GM21723 (cell line): ENCODE measurements around the gene ZMYND8.

Experiments used
- ATAC-seq: cut with Tn5 transposase; IDR thresholded peaks from one replicate; pipeline ENCODE4 v1.9.1; 2021; ENCODE audit warnings: mild to moderate bottlenecking, moderate library complexity; ENCODE audit not compliant: unreplicated experiment

The ZMYND8 gene

GRCh38 chr20:47335251-47336128 is 21.0 kb downstream of the ZMYND8 start:
- no peak for ATAC-seq

GRCh38 chr20:47334022-47334551 is 22.4 kb downstream of the ZMYND8 start:
- no peak for ATAC-seq

DNA sequence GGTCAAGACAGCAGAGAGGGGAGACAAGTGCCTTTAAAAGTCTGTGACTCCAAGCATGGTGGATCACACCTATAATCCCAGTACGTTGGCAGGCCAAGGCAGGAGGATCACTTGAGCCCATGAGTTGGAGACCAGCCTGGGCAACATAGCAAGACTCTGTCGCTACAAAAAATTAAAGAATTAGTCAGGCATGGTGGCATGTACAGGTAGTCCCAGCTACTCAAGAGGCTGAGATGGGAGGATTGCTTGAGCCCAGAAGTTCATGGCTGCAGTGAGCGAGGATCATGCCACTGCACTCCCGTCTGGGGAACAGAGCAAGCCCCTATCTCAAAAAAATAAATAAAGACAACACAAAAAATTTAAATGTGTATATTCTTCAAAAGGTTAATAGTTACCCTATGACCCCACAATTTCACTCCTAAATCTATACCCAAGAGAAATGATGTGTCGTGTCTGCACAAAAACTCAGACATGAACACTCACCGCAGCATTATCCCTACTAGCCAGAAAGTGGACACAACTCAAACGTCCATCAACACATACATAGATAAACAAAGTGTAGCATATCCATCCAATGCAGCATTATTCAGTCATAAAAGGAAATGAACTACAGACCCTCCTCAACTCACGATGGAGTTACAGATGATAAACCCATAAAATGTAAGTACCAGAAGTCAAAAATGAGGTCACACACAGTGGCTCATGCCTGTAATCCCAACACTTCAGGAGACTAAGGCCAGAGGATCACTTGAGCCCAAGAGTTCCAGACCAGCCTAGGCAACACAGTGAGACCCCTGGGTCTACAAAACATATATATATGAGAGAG is 23.9 kb downstream of the ZMYND8 start:
- ATAC-seq = no peak

DNA sequence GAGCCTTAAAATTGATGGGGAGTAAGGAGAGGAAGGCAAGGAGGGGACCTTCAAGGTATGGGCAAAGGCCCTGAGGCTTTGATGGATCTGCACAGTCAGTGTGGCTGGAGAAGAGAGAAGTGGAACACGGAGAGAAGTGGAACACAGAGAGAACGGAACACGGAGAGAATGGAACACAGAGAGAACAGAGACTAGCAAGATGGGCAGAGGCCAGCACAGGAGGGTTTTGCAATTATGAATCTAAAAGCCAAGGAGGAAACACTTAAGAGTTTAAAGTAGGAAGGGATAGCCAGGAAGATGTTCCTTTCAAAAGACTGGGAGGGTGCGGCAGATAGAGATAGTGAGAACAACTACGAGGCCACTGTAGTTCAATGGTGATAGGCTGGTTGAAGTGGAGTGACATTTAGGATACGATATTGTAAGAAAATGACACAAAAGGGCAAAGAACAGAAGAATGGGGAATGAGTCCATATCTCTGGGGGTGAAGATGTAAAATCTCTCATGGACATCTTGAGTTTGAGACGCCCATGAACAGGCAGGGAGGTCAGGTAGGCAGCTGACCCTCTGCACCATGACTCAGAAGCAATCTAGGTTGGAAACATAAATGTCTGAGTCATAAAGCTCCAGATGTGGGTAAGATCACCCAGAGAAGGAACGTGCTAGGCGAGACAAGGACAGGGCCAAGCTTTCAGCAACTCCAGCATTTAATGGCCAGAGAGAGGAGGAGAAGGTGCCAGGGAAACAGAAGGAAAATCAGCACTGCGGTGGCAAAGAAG is 25.4 kb downstream of the ZMYND8 start:
- no peak for ATAC-seq

DNA sequence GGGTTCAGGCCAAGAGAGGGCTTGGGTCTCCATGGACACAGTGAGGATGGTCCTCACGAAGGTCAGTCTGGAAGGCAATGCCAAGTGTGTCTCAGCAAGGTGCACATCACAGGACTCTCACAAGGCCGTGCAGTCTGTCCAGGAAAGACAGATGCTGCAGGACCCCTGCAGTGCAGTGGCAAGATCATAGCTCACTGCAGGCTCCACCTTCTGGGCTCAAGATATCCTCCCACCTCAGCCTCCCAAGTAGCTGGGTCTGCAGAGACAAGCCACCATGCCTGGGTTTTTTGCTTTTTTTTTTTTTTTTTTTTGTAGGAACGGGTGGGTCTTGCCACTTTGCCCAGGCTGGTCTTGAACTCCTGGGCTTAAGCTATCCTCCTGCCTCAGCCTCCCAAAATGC is 26.4 kb downstream of the ZMYND8 start:
- no peak for ATAC-seq

DNA sequence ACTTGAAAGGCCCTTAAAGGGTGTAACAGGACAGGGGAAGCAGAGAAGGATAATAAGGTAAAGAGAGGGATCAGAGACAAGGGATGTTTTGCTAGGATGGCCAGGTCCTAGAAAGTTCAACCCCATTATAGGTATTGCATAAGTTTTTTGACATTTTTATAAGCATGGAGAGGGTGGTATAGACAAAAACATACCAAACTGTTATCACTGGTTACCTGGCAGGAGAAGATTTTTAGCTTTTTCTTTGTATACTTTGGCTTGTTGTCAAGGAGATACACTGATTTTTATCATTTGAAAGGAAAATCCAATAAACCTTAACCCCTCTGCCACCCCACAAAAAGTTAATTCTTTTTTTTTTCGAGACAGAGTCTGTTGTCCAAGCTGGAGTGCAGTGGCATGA is 28.4 kb downstream of the ZMYND8 start:
- ATAC-seq = no peak

- ATAC-seq = no peak
Observed at GRCh38 chr20:47327711-47328110, 28.8 kb downstream of the ZMYND8 start.

DNA sequence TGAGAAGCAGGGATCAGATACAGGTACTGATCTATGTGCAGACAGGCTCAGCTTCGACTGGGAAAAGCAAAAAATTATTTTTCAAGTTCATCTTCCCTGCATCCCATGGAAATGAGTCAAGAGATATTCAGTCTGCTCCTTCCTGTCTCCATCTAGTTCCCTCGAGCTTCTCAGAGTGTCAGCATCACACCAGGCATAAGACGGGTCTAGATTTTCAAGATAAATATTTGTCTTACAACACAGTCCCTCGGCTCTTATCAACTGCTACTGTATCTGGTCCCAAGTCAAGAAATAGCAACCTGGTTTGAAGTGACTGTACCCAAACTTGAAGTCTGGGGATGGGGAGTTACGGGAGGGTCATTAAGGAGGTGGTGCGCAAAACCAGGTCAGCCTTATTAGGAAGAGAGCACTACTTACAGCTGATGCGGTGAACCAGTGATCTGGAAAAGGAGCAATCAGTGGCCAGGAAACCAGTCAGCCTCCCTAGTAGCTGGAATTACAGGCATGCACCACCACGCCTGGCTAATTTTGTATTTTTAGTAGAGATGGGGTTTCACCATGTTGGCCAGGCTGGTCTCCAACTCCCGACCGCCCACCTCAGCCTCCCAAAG is 29.7 kb downstream of the ZMYND8 start:
- no peak for ATAC-seq

DNA sequence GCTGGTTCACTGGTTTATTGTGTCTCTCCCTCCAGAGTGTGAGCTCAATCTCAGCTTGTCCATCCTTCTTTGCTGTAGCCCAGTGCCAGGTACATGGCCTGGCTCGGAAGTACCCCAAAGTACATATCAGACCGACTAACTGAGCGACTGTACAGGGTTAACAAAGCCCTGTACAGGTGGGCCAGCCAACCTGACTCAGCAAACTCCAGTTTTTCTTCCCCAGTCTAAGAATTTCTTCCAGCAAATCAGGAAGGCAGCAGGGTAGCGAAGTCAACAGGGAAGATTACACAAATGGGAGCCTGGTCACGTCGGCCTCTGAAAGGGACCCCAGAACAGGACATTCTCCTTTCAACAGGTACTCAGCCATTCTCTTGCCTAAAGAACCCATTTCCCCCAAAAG is 31.3 kb downstream of the ZMYND8 start:
- ATAC-seq = no peak

- no peak for ATAC-seq
Observed at GRCh38 chr20:47320990-47321805, 35.3 kb downstream of the ZMYND8 start.

- ATAC-seq = no peak
Observed at GRCh38 chr20:47319517-47320252, 36.8 kb downstream of the ZMYND8 start.

DNA sequence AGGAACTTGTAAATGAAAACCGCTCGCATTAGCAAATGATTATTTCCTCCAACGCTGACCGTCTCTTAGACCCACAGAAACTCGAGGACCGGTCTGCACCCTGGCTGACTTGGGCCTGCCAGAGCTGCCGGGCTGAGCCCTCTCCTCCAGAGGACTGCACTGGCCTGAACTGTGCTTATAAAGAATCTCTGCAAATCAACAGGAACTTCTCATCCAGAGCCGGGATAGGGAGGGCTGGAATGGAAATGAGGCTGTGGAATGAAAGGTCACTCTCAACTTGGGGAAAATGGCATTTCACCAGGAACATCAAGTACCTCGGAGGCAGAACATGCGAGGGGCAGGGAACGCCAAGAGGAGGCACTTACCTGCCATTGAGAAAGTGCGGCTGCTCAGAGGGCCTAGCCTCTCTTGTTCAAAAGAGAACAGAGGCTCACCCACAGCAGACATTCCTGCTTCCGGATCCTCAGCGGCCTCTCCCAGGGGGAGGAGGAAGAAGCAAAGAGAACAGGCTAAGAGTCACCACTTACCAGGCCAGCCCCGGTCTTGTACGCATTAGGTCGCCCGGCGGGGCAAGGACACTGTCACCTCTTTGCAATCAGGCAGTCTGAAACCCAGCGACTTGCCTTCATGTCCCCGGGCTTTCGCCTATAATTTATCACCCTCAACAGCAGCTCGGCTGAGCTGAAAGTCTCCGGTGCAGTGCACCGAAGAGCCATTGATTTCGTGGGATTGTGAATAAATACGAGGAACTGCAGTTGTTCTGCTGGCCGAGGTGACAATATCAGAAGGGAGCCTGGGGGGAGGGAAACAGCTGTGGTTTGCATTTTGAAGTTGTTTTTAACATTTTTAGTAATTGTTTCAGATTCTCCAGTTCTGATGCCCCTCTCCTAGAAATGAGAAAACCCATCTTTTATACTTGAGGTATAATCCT is 37.6 kb downstream of the ZMYND8 start:
- ATAC-seq = no peak

DNA sequence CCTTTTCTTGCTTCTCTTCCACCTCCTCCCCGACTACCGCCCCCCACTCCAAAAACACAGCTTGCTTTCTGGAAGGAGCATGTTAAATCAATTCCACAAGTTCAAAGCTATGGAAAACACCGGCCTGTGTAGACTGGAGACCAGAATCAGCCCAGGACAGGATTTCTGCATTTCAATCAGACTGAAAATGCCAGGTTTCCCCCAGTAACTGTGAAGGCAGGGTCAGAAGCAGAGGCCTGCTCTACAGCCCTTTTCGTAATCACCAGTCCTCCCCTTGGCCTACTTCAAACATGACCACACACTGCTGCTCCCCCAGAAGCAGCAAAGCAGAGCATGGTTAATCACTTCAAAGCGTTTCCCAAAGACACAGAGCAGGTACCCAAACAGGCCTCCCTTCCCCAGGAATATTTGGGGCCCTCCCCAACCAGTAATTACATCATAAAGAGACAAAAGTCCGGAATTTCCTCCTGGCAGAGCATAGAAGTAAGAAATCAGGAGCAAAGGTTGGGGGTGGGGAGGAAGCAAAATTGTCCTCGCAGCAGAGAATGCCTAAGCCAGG is 38.4 kb downstream of the ZMYND8 start:
- no peak for ATAC-seq

DNA sequence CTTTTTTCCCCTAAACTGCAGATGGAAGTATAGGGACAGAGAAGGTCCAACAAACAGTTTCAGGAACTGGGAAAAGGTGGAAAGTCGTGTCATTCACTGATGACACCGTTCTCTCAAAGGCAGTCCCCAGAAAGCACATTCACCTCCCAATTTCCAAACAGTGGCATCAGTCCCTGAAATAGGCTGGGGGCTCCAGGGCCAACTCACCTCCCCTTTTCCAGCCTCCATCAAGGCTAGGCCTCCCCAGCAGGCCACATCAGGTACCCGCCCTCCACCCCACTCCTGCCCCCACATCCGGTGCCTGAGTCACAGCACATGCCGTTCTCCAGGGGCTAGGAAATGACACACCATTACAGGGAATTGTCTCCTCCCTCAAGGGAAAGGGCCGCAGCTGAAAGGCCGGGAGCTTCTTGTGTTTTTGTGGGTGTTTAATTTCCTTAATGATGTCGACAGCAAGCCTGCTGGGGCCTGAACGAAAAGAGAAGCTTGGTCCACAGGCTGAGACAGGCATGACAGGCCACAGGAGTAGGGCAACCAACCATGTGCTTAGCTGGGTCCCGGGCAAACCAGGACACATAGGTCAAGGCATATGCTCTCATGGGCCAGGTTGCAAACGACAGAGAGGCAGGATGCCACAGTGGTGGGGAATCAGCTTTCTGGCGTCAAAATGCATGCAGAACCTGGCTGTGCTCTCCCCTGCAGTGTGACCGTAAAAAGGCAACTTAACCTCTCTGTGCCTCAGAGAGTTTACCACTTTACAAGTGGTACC is 39.2 kb downstream of the ZMYND8 start:
- ATAC-seq = no peak

DNA sequence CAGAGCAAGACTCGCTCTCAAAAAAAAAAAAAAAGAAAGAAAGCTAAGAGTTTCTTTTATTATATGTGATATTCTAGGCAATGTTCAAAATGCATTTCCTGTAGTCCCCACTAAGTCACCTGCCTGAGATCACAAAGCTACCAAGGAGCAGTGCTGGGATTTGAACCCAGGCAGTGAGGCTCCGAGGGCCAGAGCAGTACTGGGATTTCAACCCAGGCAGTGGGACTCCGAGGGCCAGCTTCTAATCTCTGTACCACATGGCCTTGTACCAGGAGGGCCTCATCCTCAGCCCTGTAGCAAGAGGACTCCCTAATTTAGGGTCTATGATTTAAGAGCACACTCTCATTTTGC is 39.7 kb downstream of the ZMYND8 start:
- ATAC-seq = no peak

DNA sequence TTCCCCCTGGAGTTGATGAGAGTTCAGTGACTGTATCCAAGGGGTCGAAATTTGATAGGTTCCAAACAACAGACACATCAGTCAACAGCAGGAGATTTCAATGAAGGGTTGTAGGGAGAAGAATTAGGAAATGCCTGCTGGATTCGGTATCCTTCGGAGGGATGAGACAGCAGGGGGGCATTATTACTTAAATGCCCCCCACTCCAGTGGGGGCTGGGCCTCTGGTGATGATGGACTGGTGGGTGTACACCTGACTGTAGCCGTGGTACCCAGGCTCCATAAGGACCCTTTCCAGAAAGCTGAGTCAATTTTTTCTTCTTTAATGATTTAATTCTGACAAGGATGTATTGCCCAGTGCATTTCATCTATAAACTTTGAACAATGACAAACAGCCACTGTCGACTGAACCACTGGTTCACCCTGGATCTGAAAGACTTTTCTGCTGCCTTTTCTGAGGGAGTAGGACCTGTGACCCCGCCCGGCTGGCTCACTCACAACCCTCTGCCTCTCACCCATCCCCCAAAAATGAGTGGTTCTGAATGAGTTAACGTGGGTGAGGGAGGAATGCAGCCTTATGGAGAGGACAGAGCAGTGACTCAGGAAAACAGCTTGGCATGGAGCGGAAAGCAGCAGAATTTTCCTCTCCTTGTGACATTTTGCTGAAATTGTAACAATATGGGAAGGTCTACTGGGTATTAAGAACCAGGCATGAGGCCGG is 41.0 kb downstream of the ZMYND8 start:
- no peak for ATAC-seq
